HCT116 (cell line): ENCODE results near the gene FAM221A. TPM values are rescaled to one million over a fixed set of nuclear protein-coding genes. Genes with fewer than 3 reads are reported as not detected.

Experiments
- ATAC-seq: fragments of 200-7000 bp; cut with Tn5 transposase; 2 replicates; pipeline ENCODE4 v1.9.1; 2020; ENCODE audit warnings: mild to moderate bottlenecking, moderate library complexity
- Bru-seq: library from RNA; stranded (reverse); fragments of 400-500 nt; gene quantifications from one replicate; lab custom pipeline; 2021; lab: Mats Ljungman, UMichigan
- BruChase-seq, 2 experiments: library from RNA; stranded (reverse); fragments of 400-500 nt; gene quantifications; one replicate each; lab custom pipeline; 2021; lab: Mats Ljungman, UMichigan
- BruUV-seq: library from RNA; stranded (reverse); fragments of 400-500 nt; replicated peaks from 2 replicates; lab custom pipeline; 2021; lab: Mats Ljungman, UMichigan
- CTCF ChIA-PET: fragments of 300-600 bp; sonication (Branson Sonifier 250); formaldehyde crosslinking; loops from one replicate; lab custom pipeline; 2021; ENCODE audit warnings: antibody characterized with exemption; lab: Charles Lee
- POLR2A ChIA-PET: fragments of 300-600, 350-600 bp; sonication (Branson Sonifier 250); formaldehyde crosslinking; loops from one replicate; lab custom pipeline; 2021; ENCODE audit warnings: antibody characterized with exemption; lab: Charles Lee
- RAD21 ChIA-PET, 2 experiments: fragments of 300-600 bp; sonication (Branson Sonifier 250); formaldehyde crosslinking; loops; one replicate each; lab custom pipeline; 2023; ENCODE audit warnings: low total read pairs in 2 of 2; ENCODE audit not compliant: uncharacterized antibody in 2 of 2, unreplicated experiment in 2 of 2, low non-redundant PET in 1 of 2; lab: Charles Lee
- DNase-seq: peaks from one replicate; pipeline ENCODE4 v3.0.0-alpha.2; 2010; ENCODE audit warnings: low read depth, low spot score
- H2AFZ ChIP-seq: fragments of 200-600 bp; shearing (Covaris generic), sonication (generic); 2 replicates; pipeline ENCODE4 v1.6.1; 2017; ENCODE audit warnings: low read depth, mixed run types, mixed read lengths, antibody characterized with exemption, low read length; ENCODE audit not compliant: poor library complexity, severe bottlenecking
- H3K27ac ChIP-seq: 2 replicates; pipeline ENCODE4 v1.5.1; 2012; ENCODE audit warnings: low read depth, low read length
- H3K27me3 ChIP-seq: fragments of 200-600 bp; sonication (generic); 2 replicates; pipeline ENCODE4 v1.6.1; 2016; ENCODE audit warnings: mixed run types, low read length, mixed read lengths; ENCODE audit not compliant: insufficient read depth
- H3K36me3 ChIP-seq, 2 experiments: fragments of 200-500 bp in 1 of 2; fragments of 200-600 bp in 1 of 2; sonication (Bioruptor generic) in 1 of 2; sonication (generic) in 1 of 2; 2 replicates each; pipeline versions ENCODE4 v1.5.1 to v1.6.1; 2014 to 2016; ENCODE audit warnings: low read length in 2 of 2, inconsistent platforms in 1 of 2, mixed read lengths in 1 of 2, mixed run types in 1 of 2; ENCODE audit not compliant: insufficient read depth in 2 of 2, control insufficient read depth in 1 of 2
- H3K4me1 ChIP-seq, 2 experiments: fragments of 200-600 bp in 1 of 2; sonication (generic) in 1 of 2; 2 replicates each; pipeline versions ENCODE4 v1.5.1 to v1.6.1; 2012 to 2017; ENCODE audit warnings: low read length in 2 of 2, inconsistent platforms in 1 of 2, mild to moderate bottlenecking in 1 of 2, mixed read lengths in 1 of 2, mixed run types in 1 of 2, moderate library complexity in 1 of 2; ENCODE audit not compliant: insufficient read depth in 2 of 2, control insufficient read depth in 1 of 2
- H3K4me2 ChIP-seq: fragments of 200-600 bp; sonication (generic); 2 replicates; pipeline ENCODE4 v1.6.1; 2017; ENCODE audit warnings: mixed run types, low read length, mixed read lengths
- H3K4me3 ChIP-seq, 2 experiments: fragments of 200-600 bp in 1 of 2; sonication (generic) in 1 of 2; replicated peaks in 1 of 2; 2 replicates each; pipeline ENCODE4 v1.5.1; 2011 to 2016; ENCODE audit warnings: low read length in 2 of 2, control low read depth in 1 of 2, low read depth in 1 of 2, mild to moderate bottlenecking in 1 of 2, mixed read lengths in 1 of 2, mixed run types in 1 of 2
- H3K79me2 ChIP-seq: fragments of 200-600 bp; sonication (generic); 2 replicates; pipeline ENCODE4 v1.6.1; 2017; ENCODE audit warnings: mild to moderate bottlenecking, mixed run types, low read length, moderate library complexity, mixed read lengths; ENCODE audit not compliant: insufficient read depth
- H3K9ac ChIP-seq: fragments of 200-600 bp; sonication (generic); 2 replicates; pipeline ENCODE4 v1.6.1; 2016; ENCODE audit warnings: low read length, mixed read lengths
- H3K9me2 ChIP-seq: fragments of 200-600 bp; sonication (generic), shearing (Covaris generic); 2 replicates; pipeline ENCODE4 v1.6.1; 2017; ENCODE audit warnings: mixed run types, mild to moderate bottlenecking, moderate library complexity; ENCODE audit not compliant: insufficient read depth
- H3K9me3 ChIP-seq, 2 experiments: fragments of 200-500 bp in 1 of 2; fragments of 200-600 bp in 1 of 2; sonication (Bioruptor generic) in 1 of 2; sonication (generic) in 1 of 2; 2 replicates each; pipeline ENCODE4 v1.6.1; 2014 to 2017; ENCODE audit warnings: low read length in 2 of 2, mixed read lengths in 2 of 2, inconsistent platforms in 1 of 2, low read depth in 1 of 2, mild to moderate bottlenecking in 1 of 2, mixed run types in 1 of 2, moderate library complexity in 1 of 2; ENCODE audit not compliant: control insufficient read depth in 1 of 2, insufficient read depth in 1 of 2
- H4K20me1 ChIP-seq: fragments of 200-600 bp; sonication (generic), shearing (Covaris generic); 2 replicates; pipeline ENCODE4 v1.6.1; 2017; ENCODE audit warnings: mixed run types, mild to moderate bottlenecking, moderate library complexity; ENCODE audit not compliant: insufficient read depth
- ATF3 ChIP-seq: IDR thresholded peaks from 2 replicates; pipeline ENCODE4 v1.6.1; 2012
- CBX3 ChIP-seq: IDR thresholded peaks from 2 replicates; pipeline ENCODE4 v1.6.1; 2012; ENCODE audit warnings: low read depth
- CEBPB ChIP-seq: IDR thresholded peaks from 2 replicates; pipeline ENCODE4 v1.6.1; 2012; ENCODE audit warnings: low read depth
- CTCF ChIP-seq, 3 experiments: fragments of 200-600 bp in 1 of 3; sonication (generic) in 1 of 3; IDR thresholded peaks in 2 of 3; conservative IDR thresholded peaks in 1 of 3; 2 replicates each; pipeline ENCODE4 v1.5.1; 2012 to 2017; ENCODE audit warnings: low read depth in 2 of 3, low read length in 2 of 3, antibody characterized with exemption in 1 of 3, borderline replicate concordance in 1 of 3, control low read depth in 1 of 3, mild to moderate bottlenecking in 1 of 3, mixed read lengths in 1 of 3, mixed run types in 1 of 3, moderate library complexity in 1 of 3; ENCODE audit not compliant: insufficient read depth in 1 of 3
- EGR1 ChIP-seq: IDR thresholded peaks from 2 replicates; pipeline ENCODE4 v1.6.1; 2012; ENCODE audit warnings: low read depth
- ELF1 ChIP-seq: IDR thresholded peaks from 2 replicates; pipeline ENCODE4 v1.6.1; 2012; ENCODE audit warnings: low read depth, borderline replicate concordance
- EZH2 ChIP-seq: fragments of 200-600 bp; sonication (generic); IDR thresholded peaks from 2 replicates; pipeline ENCODE4 v1.6.1; 2017; ENCODE audit warnings: antibody characterized with exemption, mixed run types
- JUND ChIP-seq: IDR thresholded peaks from 2 replicates; pipeline ENCODE4 v1.6.1; 2012
- MAX ChIP-seq: IDR thresholded peaks from 2 replicates; pipeline ENCODE4 v1.6.1; 2012
- POLR2A ChIP-seq: IDR thresholded peaks from 2 replicates; pipeline ENCODE4 v1.7.0; 2011; ENCODE audit warnings: borderline replicate concordance; ENCODE audit not compliant: insufficient read depth, insufficient read length; ENCODE audit errors: extremely low read depth
- POLR2AphosphoS5 ChIP-seq: IDR thresholded peaks from 2 replicates; pipeline ENCODE4 v1.6.1; 2011; ENCODE audit warnings: mild to moderate bottlenecking, low read depth, low read length, moderate library complexity
- REST ChIP-seq: IDR thresholded peaks from 2 replicates; pipeline ENCODE4 v1.6.1; 2012; ENCODE audit warnings: low read depth
- SRF ChIP-seq: IDR thresholded peaks from 2 replicates; pipeline ENCODE4 v1.6.1; 2012; ENCODE audit warnings: low read depth
- TCF7L2 ChIP-seq: IDR thresholded peaks from 2 replicates; pipeline ENCODE4 v1.7.0; 2011; ENCODE audit warnings: borderline replicate concordance, inconsistent platforms; ENCODE audit not compliant: insufficient read depth, insufficient read length; ENCODE audit errors: extremely low read depth
- ZBTB33 ChIP-seq: IDR thresholded peaks from 2 replicates; pipeline ENCODE4 v1.6.1; 2011; ENCODE audit warnings: mild to moderate bottlenecking, low read length, moderate library complexity; ENCODE audit not compliant: insufficient replicate concordance; ENCODE audit errors: extremely low read depth
- intact Hi-C: fragments of 100-400 bp; cut with micrococcal nuclease; formaldehyde crosslinking; loops from 2 replicates; pipeline ENCODE4 v1.10.0; 2022
- long read RNA-seq: library from polyadenylated mRNA; unstranded; transcript quantifications from one replicate; pipeline ENCODE4 v2.0.0, GENCODE V29; 2021; ENCODE audit not compliant: unreplicated experiment
- polyA plus RNA-seq: library from polyadenylated mRNA; unstranded; fragments of >200 nt; gene quantifications from 2 replicates; pipeline ENCODE4 v1.2.1, GENCODE V29; 2012; ENCODE audit warnings: missing spikeins
- total RNA-seq: library from RNA; stranded (reverse); gene quantifications from one replicate; pipeline ENCODE4 v1.2.1, GENCODE V29; 2021; ENCODE audit not compliant: unreplicated experiment

FAM221A gene
- total RNA-seq: 2.2 TPM
- 3.3 and 4.4 TPM in 2 replicates for polyA plus RNA-seq
- percentile 39 among the genes with signal in this experiment for Bru-seq, nascent RNA
- percentile 39 among the genes with signal in this experiment for BruChase-seq, experiment 1, labeled RNA remaining after a 6-hour chase
- percentile 41 among the genes with signal in this experiment for BruChase-seq, experiment 2, labeled RNA remaining after a 2-hour chase
- long read RNA-seq, partial matches to known transcripts: 0 of 6 reads
- long read RNA-seq, other reads (novel, unspliced or antisense): 0 of 6 reads

GRCh38 chr7:23679898-23680413 is at the start of gene FAM221A:
Gene FAM221A, plus strand, starts transcription at chr7:23680199. Its CDS starts 20 bp downstream, at chr7:23680219.
- 0 out of 4 replicates have a peak, but pooled peaks cover 0 to 4% of the 10 kb centered on the region in 2 experiments for H3K9me3 ChIP-seq
- peak; percentile 86 for TF ChIP-seq CBX3
- TF ChIP-seq ATF3: no peak
- TF ChIP-seq TCF7L2: no peak
- peak in 2 of 3 experiments; percentile 28 to 54; a peak in 3 of 6 replicates for TF ChIP-seq CTCF (IDR thresholded peaks at IDR 0.05 in 2 of 3, conservative IDR thresholded peaks at IDR 0.05 in 1 of 3; ENCODE audit: borderline replicate concordance in 1 of 3, insufficient read depth in 1 of 3, low read depth in 2 of 3, low read length in 2 of 3)
- no peak for TF ChIP-seq ELF1
- no peak for TF ChIP-seq CEBPB
- no peak for TF ChIP-seq POLR2AphosphoS5
- no peak for TF ChIP-seq POLR2A
- no peak for TF ChIP-seq ZBTB33
- TF ChIP-seq MAX: peak; percentile 96
- no peak for TF ChIP-seq EGR1
- no peak for TF ChIP-seq SRF
- TF ChIP-seq EZH2: no peak
- TF ChIP-seq JUND: no peak
- TF ChIP-seq REST: no peak
- H3K36me3 ChIP-seq: no peaks in the 10 kb centered on the region
- no peaks in the 10 kb centered on the region for H3K79me2 ChIP-seq
- H2AFZ ChIP-seq: peak within 1 kb of the TSS; percentile 13
- no peak within 1 kb of the TSS for H3K9ac ChIP-seq
- no peaks in the 10 kb centered on the region for H4K20me1 ChIP-seq
- H3K27ac ChIP-seq: no peak within 1 kb of the TSS
- no peaks in the 10 kb centered on the region for H3K27me3 ChIP-seq
- peak within 1 kb of the TSS; percentile 36 to 41 for H3K4me3 ChIP-seq
- CTCF ChIA-PET: no interaction called here
- RAD21 ChIA-PET: no interaction called here
- POLR2A ChIA-PET: no interaction called here
- H3K4me2 ChIP-seq: peak within 1 kb of the TSS; percentile 64
- ATAC-seq (peak; percentile 96), DNase-seq (no peak)
- H3K9me2 ChIP-seq: no peaks in the 10 kb centered on the region
- BruUV-seq: no TSS peak
- H3K4me1 ChIP-seq: peaks cover 0 to 9% of the 10 kb centered on the region in 2 experiments; a peak in 1 of 4 replicates
- intact Hi-C loops: no loop called here
